A549 (cell line): ENCODE results near the gene INO80.

ENCODE experiments used
- CBX8 ChIP-seq: fragments of 200-600 bp; sonication (generic); IDR thresholded peaks from 2 replicates; pipeline ENCODE4 v1.6.1; 2016
- JUN ChIP-seq, 2 experiments: fragments of >200 bp; sonication (Bioruptor Twin); formaldehyde crosslinking; IDR thresholded peaks; 2 replicates in 1 of 2; 3 replicates in 1 of 2; pipeline ENCODE4 v1.6.1; 2016 to 2017
- KDM5A ChIP-seq: fragments of 200-600 bp; sonication (generic); IDR thresholded peaks from 2 replicates; pipeline ENCODE4 v1.6.1; 2016; ENCODE audit warnings: antibody characterized with exemption, mild to moderate bottlenecking
- POLR2A ChIP-seq: IDR thresholded peaks from 2 replicates; pipeline ENCODE4 v1.6.1; 2012; ENCODE audit warnings: mild to moderate bottlenecking, low read length
- SREBF2 ChIP-seq: fragments of 450-650 bp; IDR thresholded peaks from 2 replicates; pipeline ENCODE4 v1.6.1; 2014; ENCODE audit warnings: mild to moderate bottlenecking, moderate library complexity
- TF ChIP-seq, protein P1 (sequence below): fragments of >200 bp; sonication (Bioruptor Twin); formaldehyde crosslinking; IDR thresholded peaks from 3 replicates; pipeline ENCODE4 v1.5.1; 2016
- TF ChIP-seq, protein P2 (sequence below): IDR thresholded peaks from 2 replicates; pipeline ENCODE4 v1.6.1; 2012

DNA sequence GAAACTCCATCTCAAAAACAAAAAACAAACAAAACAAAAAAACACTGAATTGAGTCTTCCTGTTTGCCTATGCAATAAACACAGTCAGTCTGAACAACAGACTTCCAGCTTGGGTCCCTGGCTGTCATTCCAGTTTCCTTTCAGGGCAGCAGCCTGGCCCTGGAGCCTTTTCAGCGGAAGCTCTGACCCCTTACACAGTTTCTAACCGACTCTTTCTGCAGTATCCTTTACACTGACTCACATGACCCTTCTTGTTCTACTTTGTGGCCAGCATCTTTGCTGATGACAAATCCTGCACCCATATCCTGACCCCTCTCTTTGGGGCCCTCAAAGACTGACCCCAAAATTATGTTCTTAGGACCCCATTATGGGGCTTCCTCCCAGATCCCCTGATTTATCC is 38.3 kb upstream of the INO80 start:
- TF ChIP-seq CBX8 (no peak), POLR2A (no peak), SREBF2 (no peak), KDM5A (no peak), JUN (IDR thresholded peaks at IDR 0.05) (no peak)
- TF ChIP-seq, protein P1, sequence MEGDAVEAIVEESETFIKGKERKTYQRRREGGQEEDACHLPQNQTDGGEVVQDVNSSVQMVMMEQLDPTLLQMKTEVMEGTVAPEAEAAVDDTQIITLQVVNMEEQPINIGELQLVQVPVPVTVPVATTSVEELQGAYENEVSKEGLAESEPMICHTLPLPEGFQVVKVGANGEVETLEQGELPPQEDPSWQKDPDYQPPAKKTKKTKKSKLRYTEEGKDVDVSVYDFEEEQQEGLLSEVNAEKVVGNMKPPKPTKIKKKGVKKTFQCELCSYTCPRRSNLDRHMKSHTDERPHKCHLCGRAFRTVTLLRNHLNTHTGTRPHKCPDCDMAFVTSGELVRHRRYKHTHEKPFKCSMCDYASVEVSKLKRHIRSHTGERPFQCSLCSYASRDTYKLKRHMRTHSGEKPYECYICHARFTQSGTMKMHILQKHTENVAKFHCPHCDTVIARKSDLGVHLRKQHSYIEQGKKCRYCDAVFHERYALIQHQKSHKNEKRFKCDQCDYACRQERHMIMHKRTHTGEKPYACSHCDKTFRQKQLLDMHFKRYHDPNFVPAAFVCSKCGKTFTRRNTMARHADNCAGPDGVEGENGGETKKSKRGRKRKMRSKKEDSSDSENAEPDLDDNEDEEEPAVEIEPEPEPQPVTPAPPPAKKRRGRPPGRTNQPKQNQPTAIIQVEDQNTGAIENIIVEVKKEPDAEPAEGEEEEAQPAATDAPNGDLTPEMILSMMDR, result no peak
- TF ChIP-seq, protein P2, sequence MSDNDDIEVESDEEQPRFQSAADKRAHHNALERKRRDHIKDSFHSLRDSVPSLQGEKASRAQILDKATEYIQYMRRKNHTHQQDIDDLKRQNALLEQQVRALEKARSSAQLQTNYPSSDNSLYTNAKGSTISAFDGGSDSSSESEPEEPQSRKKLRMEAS, result no peak
